OCI-LY1 (cell line): ENCODE data around the gene KRTAP10-12.

Experiments used
- H2AFZ ChIP-seq: fragments of 200-600 bp; sonication (generic), shearing (Covaris generic); 2 replicates; pipeline ENCODE4 v1.6.0; 2014; ENCODE audit warnings: antibody characterized with exemption, mild to moderate bottlenecking, low read length
- H3F3A ChIP-seq: fragments of 200-600 bp; sonication (generic), shearing (Covaris generic); 2 replicates; pipeline ENCODE4 v1.6.0; 2014; ENCODE audit warnings: mild to moderate bottlenecking, antibody characterized with exemption, low read length, moderate library complexity; ENCODE audit not compliant: insufficient read depth
- H3K27ac ChIP-seq: fragments of 200-600 bp; sonication (generic); 2 replicates; pipeline ENCODE4 v1.5.1; 2014; ENCODE audit warnings: low read length, mixed run types, mild to moderate bottlenecking, low read depth; ENCODE audit not compliant: poor library complexity, severe bottlenecking
- H3K27me3 ChIP-seq: fragments of 200-600 bp; sonication (generic); 2 replicates; pipeline ENCODE4 v1.6.0; 2014; ENCODE audit warnings: antibody characterized with exemption, mild to moderate bottlenecking, low read length, moderate library complexity; ENCODE audit not compliant: insufficient read depth
- H3K36me3 ChIP-seq: fragments of 200-600 bp; sonication (generic); 2 replicates; pipeline ENCODE4 v1.6.1; 2014; ENCODE audit warnings: mild to moderate bottlenecking, antibody characterized with exemption, low read length, moderate library complexity, mixed read lengths; ENCODE audit not compliant: insufficient read depth
- H3K4me1 ChIP-seq: fragments of 200-600 bp; sonication (generic); 2 replicates; pipeline ENCODE4 v1.5.1; 2014; ENCODE audit warnings: mild to moderate bottlenecking, low read length, moderate library complexity; ENCODE audit not compliant: insufficient read depth, severe bottlenecking
- H3K4me2 ChIP-seq: fragments of 200-600 bp; sonication (generic), shearing (Covaris generic); 2 replicates; pipeline ENCODE4 v1.6.1; 2014; ENCODE audit warnings: low read length
- H3K4me3 ChIP-seq: fragments of 200-600 bp; sonication (generic); 2 replicates; pipeline ENCODE4 v1.5.1; 2014; ENCODE audit warnings: low read length, low read depth, mild to moderate bottlenecking, mixed read lengths; ENCODE audit not compliant: poor library complexity, severe bottlenecking
- H3K79me2 ChIP-seq: fragments of 200-600 bp; shearing (Covaris generic); 2 replicates; pipeline ENCODE4 v1.6.1; 2016; ENCODE audit warnings: mixed run types, low read length, mixed read lengths; ENCODE audit not compliant: insufficient read depth
- H3K9ac ChIP-seq: fragments of 200-600 bp; sonication (generic), shearing (Covaris generic); 2 replicates; pipeline ENCODE4 v1.6.1; 2014; ENCODE audit warnings: mild to moderate bottlenecking, low read length, mixed read lengths
- H3K9me2 ChIP-seq: fragments of 200-600 bp; sonication (generic), shearing (Covaris generic); 2 replicates; pipeline ENCODE4 v1.6.1; 2014; ENCODE audit warnings: low read depth, mild to moderate bottlenecking, low read length, mixed read lengths
- H3K9me3 ChIP-seq: fragments of 200-600 bp; shearing (Covaris generic); 2 replicates; pipeline ENCODE4 v1.6.1; 2014; ENCODE audit warnings: low read length, mixed read lengths
- H4K20me1 ChIP-seq: fragments of 200-600 bp; sonication (generic), shearing (Covaris generic); 2 replicates; pipeline ENCODE4 v1.6.0; 2016; ENCODE audit warnings: mild to moderate bottlenecking, low read length; ENCODE audit not compliant: insufficient read depth
- CTCF ChIP-seq: fragments of 200-600 bp; sonication (generic), shearing (Covaris generic); IDR thresholded peaks from 2 replicates; pipeline ENCODE4 v1.5.1; 2017; ENCODE audit warnings: mild to moderate bottlenecking, antibody characterized with exemption, low read length, moderate library complexity, mixed read lengths
- EZH2 ChIP-seq: fragments of 200-600 bp; sonication (generic), shearing (Covaris generic); IDR thresholded peaks from 2 replicates; pipeline ENCODE4 v1.8.0; 2017; ENCODE audit warnings: borderline replicate concordance, mixed run types, mild to moderate bottlenecking, antibody characterized with exemption, low read length, moderate library complexity, mixed read lengths

KRTAP10-12 gene

GRCh38 chr21:44709426-44710293 is 12.7 kb downstream of the KRTAP10-12 start:
- no peaks in the 10 kb centered on the region for H4K20me1 ChIP-seq
- TF ChIP-seq CTCF = no peak
- no peak for TF ChIP-seq EZH2
- H3K9me3 ChIP-seq = no peaks in the 10 kb centered on the region
- no peak overlapping the region for H3K4me2 ChIP-seq
- H3K9me2 ChIP-seq = no peaks in the 10 kb centered on the region
- no peaks in the 10 kb centered on the region for H3K36me3 ChIP-seq
- H3K4me3 ChIP-seq = no peak overlapping the region
- no peaks in the 10 kb centered on the region for H3K79me2 ChIP-seq
- no peak overlapping the region for H2AFZ ChIP-seq
- 0 out of 2 replicates have a peak, but pooled peaks cover 4% of the 10 kb centered on the region for H3K27me3 ChIP-seq
- H3F3A ChIP-seq = no peaks in the 10 kb centered on the region
- H3K9ac ChIP-seq = no peak overlapping the region
- no peaks in the 10 kb centered on the region for H3K4me1 ChIP-seq
- no peak overlapping the region for H3K27ac ChIP-seq

GRCh38 chr21:44710294-44710665 is 13.3 kb downstream of the KRTAP10-12 start:
- H3K4me2 ChIP-seq = no peak overlapping the region
- H2AFZ ChIP-seq = no peak overlapping the region
- 0 out of 2 replicates have a peak, but pooled peaks cover 4% of the 10 kb centered on the region for H3K27me3 ChIP-seq
- H3K4me3 ChIP-seq = no peak overlapping the region
- TF ChIP-seq CTCF (no peak), EZH2 (no peak)
- H3K36me3 ChIP-seq = no peaks in the 10 kb centered on the region
- no peaks in the 10 kb centered on the region for H4K20me1 ChIP-seq
- H3K79me2 ChIP-seq = no peaks in the 10 kb centered on the region
- no peaks in the 10 kb centered on the region for H3K9me2 ChIP-seq
- no peaks in the 10 kb centered on the region for H3F3A ChIP-seq
- H3K9me3 ChIP-seq = no peaks in the 10 kb centered on the region
- H3K9ac ChIP-seq = no peak overlapping the region
- no peaks in the 10 kb centered on the region for H3K4me1 ChIP-seq
- H3K27ac ChIP-seq = no peak overlapping the region

- H4K20me1 ChIP-seq = no peaks in the 10 kb centered on the region
- H2AFZ ChIP-seq = no peak overlapping the region
- H3F3A ChIP-seq = no peaks in the 10 kb centered on the region
- H3K4me1 ChIP-seq = no peaks in the 10 kb centered on the region
- TF ChIP-seq EZH2 (no peak), CTCF (no peak)
- H3K9me2 ChIP-seq = no peaks in the 10 kb centered on the region
- no peak overlapping the region for H3K27ac ChIP-seq
- H3K9ac ChIP-seq = no peak overlapping the region
- no peaks in the 10 kb centered on the region for H3K9me3 ChIP-seq
- H3K36me3 ChIP-seq = no peaks in the 10 kb centered on the region
- 0 out of 2 replicates have a peak, but pooled peaks cover 4% of the 10 kb centered on the region for H3K27me3 ChIP-seq
- no peak overlapping the region for H3K4me2 ChIP-seq
- no peaks in the 10 kb centered on the region for H3K79me2 ChIP-seq
- H3K4me3 ChIP-seq = no peak overlapping the region
Measured at GRCh38 chr21:44710756-44711326, 13.9 kb downstream of the KRTAP10-12 start.
